ENCODE measurements around the gene GFY. TPM values are rescaled to one million over a fixed set of nuclear protein-coding genes. Genes with fewer than 3 reads are reported as not detected.

The GFY gene
- total and polyA plus RNA-seq, 2 donors (not counting 3 experiments of a cell fraction or from before 2014, with no cell fraction given): not detected

- CTCF ChIA-PET: no interaction called here
These were observed 10.9 kb upstream of the GFY start for GRCh38 chr19:49414256-49414655.

More at GRCh38 chr19:49414256-49414655, 10.9 kb upstream of the GFY start:
- Histone ChIP-seq H3K27ac (ENCODE audit: insufficient read depth, low read depth, low read length) (no peak overlapping the region), H3K36me3 (ENCODE audit: control insufficient read depth in 2 of 2, extremely low read depth in 1 of 2, insufficient read depth in 2 of 2, low read length in 2 of 2) (no peaks in the 10 kb centered on the region), H3K4me2 (ENCODE audit: insufficient read depth, low read length) (no peak overlapping the region), H2AFZ (ENCODE audit: low read depth, low read length) (no peak overlapping the region), H3K9ac (replicated peaks; ENCODE audit: extremely low read depth, insufficient read depth, low read length) (no peak overlapping the region), H4K20me1 (replicated peaks; ENCODE audit: control insufficient read depth, extremely low read depth, insufficient read depth, low read length) (no peaks in the 10 kb centered on the region), H3K4me3 (replicated peaks in 1 of 3; ENCODE audit: insufficient read depth in 1 of 3, low read depth in 1 of 3, low read length in 3 of 3) (no peak overlapping the region), H3K9me1 (replicated peaks; ENCODE audit: control insufficient read depth, extremely low read depth, insufficient read depth, low read length) (no peaks in the 10 kb centered on the region), H3K4me1 (ENCODE audit: control insufficient read depth, extremely low read depth, insufficient read depth, low read length) (no peaks in the 10 kb centered on the region), H3K79me2 (ENCODE audit: control insufficient read depth, insufficient read depth, low read length) (no peaks in the 10 kb centered on the region), H3K9me3 (replicated peaks; ENCODE audit: control insufficient read depth, insufficient read depth, low read length) (no peaks in the 10 kb centered on the region), H3K27me3 (ENCODE audit: control insufficient read depth in 2 of 2, insufficient read depth in 2 of 2, low read length in 2 of 2) (peaks cover 12 to 15% of the 10 kb centered on the region in 2 experiments)
- dilution Hi-C loops (cut with MboI; ENCODE audit: extremely low pct_ligation_motif_present, low sequenced_read_pairs) (no loop called here), intact Hi-C loops (cut with micrococcal nuclease) (no loop called here)
- no peak for DNase-seq (ENCODE audit: low read depth, low spot score)
- no TSS peak for BruUV-seq (replicated peaks)
- POLR2A ChIA-PET: no interaction called here
- TF ChIP-seq POLR2A (IDR thresholded peaks at IDR 0.05; ENCODE audit: low read depth, low read length) (no peak), JUN (IDR thresholded peaks at IDR 0.05; ENCODE audit: borderline replicate concordance, insufficient read depth, insufficient read length, low read depth) (no peak), EZH2 (IDR thresholded peaks at IDR 0.05; ENCODE audit: borderline replicate concordance, low read depth, low read length, severe bottlenecking) (no peak), MAX (IDR thresholded peaks at IDR 0.05; ENCODE audit: insufficient read depth, insufficient read length) (no peak), POLR2AphosphoS5 (IDR thresholded peaks at IDR 0.05; ENCODE audit: insufficient read depth, low read depth, low read length) (no peak), GATA2 (IDR thresholded peaks at IDR 0.05; ENCODE audit: insufficient read depth, insufficient read length, low read depth, low read length) (no peak), MYC (IDR thresholded peaks at IDR 0.05; ENCODE audit: low read depth, low read length) (no peak), FOS (IDR thresholded peaks at IDR 0.05; ENCODE audit: borderline replicate concordance, insufficient read depth, low read length) (no peak)
- TF ChIP-seq, protein P1, sequence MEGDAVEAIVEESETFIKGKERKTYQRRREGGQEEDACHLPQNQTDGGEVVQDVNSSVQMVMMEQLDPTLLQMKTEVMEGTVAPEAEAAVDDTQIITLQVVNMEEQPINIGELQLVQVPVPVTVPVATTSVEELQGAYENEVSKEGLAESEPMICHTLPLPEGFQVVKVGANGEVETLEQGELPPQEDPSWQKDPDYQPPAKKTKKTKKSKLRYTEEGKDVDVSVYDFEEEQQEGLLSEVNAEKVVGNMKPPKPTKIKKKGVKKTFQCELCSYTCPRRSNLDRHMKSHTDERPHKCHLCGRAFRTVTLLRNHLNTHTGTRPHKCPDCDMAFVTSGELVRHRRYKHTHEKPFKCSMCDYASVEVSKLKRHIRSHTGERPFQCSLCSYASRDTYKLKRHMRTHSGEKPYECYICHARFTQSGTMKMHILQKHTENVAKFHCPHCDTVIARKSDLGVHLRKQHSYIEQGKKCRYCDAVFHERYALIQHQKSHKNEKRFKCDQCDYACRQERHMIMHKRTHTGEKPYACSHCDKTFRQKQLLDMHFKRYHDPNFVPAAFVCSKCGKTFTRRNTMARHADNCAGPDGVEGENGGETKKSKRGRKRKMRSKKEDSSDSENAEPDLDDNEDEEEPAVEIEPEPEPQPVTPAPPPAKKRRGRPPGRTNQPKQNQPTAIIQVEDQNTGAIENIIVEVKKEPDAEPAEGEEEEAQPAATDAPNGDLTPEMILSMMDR (IDR thresholded peaks at IDR 0.05; ENCODE audit: extremely low read depth in 1 of 2, insufficient read depth in 1 of 2, low read depth in 1 of 2, low read length in 2 of 2): no peak
- no peak for FAIRE-seq

Data from endothelial cell of umbilical vein (primary cell).